K562 (cell line): ENCODE measurements around the gene CHPF2. TPM values are rescaled to one million over a fixed set of nuclear protein-coding genes. Genes with fewer than 3 reads are reported as not detected.

Source experiments
- ATAC-seq: fragments of 200-7000 bp; cut with Tn5 transposase; 3 replicates; pipeline ENCODE4 v1.9.1; 2020; ENCODE audit warnings: moderate library complexity
- BruUV-seq: library from RNA; stranded (reverse); fragments of 400-500 nt; replicated peaks from 2 replicates; lab custom pipeline; 2021; lab: Mats Ljungman, UMichigan
- CTCF ChIA-PET: fragments of 300-600 bp; formaldehyde crosslinking; extraction: SDS; loops from one replicate; lab custom pipeline; 2021; ENCODE audit warnings: low intra/inter-chr PET ratio; lab: Yijun Ruan, JAX
- POLR2A ChIA-PET: fragments of 300-600, 350-650 bp; sonication (Branson Sonifier 250); formaldehyde crosslinking; extraction: SDS; loops from one replicate; lab custom pipeline; 2021; ENCODE audit warnings: antibody characterized with exemption, inconsistent platforms; lab: Yijun Ruan, JAX
- DNase-seq, 4 experiments: peaks; one replicate each; pipeline versions ENCODE4 v3.0.0 to v3.0.0-alpha.2; 2011 to 2018; ENCODE audit warnings: low spot score in 3 of 4, mixed read lengths in 3 of 4; ENCODE audit errors: extremely low read depth in 1 of 4
- FAIRE-seq: peaks from 2 replicates; lab custom pipeline; 2011; peaks lifted over from hg19 to GRCh38; lab: Jason Lieb, UNC
- H2AFZ ChIP-seq: 2 replicates; pipeline ENCODE4 v1.6.0; 2011; ENCODE audit warnings: low read depth, low read length, control low read depth, inconsistent platforms
- H3K27ac ChIP-seq: fragments of 200-600 bp; 3 replicates; pipeline ENCODE4 v1.8.0; 2011; ENCODE audit warnings: low read depth, mild to moderate bottlenecking, control low read depth, inconsistent platforms, low read length, moderate library complexity, mixed read lengths; ENCODE audit errors: extremely low read depth
- H3K27me3 ChIP-seq, 2 experiments: fragments of 300-600 bp in 1 of 2; 2 replicates in 1 of 2; 3 replicates in 1 of 2; pipeline versions ENCODE4 v1.6.0 to v1.8.0; 2011; ENCODE audit warnings: inconsistent platforms in 2 of 2, low read length in 2 of 2, mild to moderate bottlenecking in 1 of 2, mixed read lengths in 1 of 2, moderate library complexity in 1 of 2; ENCODE audit not compliant: control insufficient read depth in 2 of 2, insufficient read depth in 2 of 2
- H3K36me3 ChIP-seq: fragments of 300-600 bp; 3 replicates; pipeline ENCODE4 v1.8.0; 2011; ENCODE audit warnings: mild to moderate bottlenecking, low read length, inconsistent platforms; ENCODE audit not compliant: control insufficient read depth, insufficient read depth
- H3K4me1 ChIP-seq, 2 experiments: fragments of 200-600 bp in 1 of 2; replicated peaks in 1 of 2; 2 replicates in 1 of 2; 3 replicates in 1 of 2; pipeline versions ENCODE4 v1.5.1 to v1.8.0; 2011; ENCODE audit warnings: inconsistent platforms in 2 of 2, low read length in 2 of 2, mild to moderate bottlenecking in 1 of 2, mixed read lengths in 1 of 2, moderate library complexity in 1 of 2; ENCODE audit not compliant: control insufficient read depth in 2 of 2, insufficient read depth in 2 of 2
- H3K4me2 ChIP-seq: 2 replicates; pipeline ENCODE4 v1.6.1; 2011; ENCODE audit warnings: low read length, control low read depth, inconsistent platforms, mixed read lengths; ENCODE audit not compliant: insufficient read depth
- H3K4me3 ChIP-seq: fragments of 200-600 bp; sonication (generic), shearing (Covaris generic); 2 replicates; pipeline ENCODE4 v1.5.1; 2016; ENCODE audit warnings: control low read depth, inconsistent platforms
- H3K79me2 ChIP-seq: fragments of 200-600 bp; 3 replicates; pipeline ENCODE4 v1.8.0; 2011; ENCODE audit warnings: low read length, inconsistent platforms; ENCODE audit not compliant: control insufficient read depth, insufficient read depth
- H3K9ac ChIP-seq, 2 experiments: 2 replicates each; pipeline versions ENCODE4 v1.6.0 to v1.6.1; 2011; ENCODE audit warnings: low read depth in 2 of 2, low read length in 2 of 2, control low read depth in 1 of 2, inconsistent platforms in 1 of 2, mild to moderate bottlenecking in 1 of 2, mixed read lengths in 1 of 2; ENCODE audit not compliant: insufficient read depth in 1 of 2
- H3K9me1 ChIP-seq: one replicate; pipeline ENCODE4 v1.6.0; 2011; ENCODE audit warnings: inconsistent platforms, mild to moderate bottlenecking, low read length, moderate library complexity; ENCODE audit not compliant: control insufficient read depth, insufficient read depth
- H3K9me3 ChIP-seq: replicated peaks from 2 replicates; pipeline ENCODE4 v1.5.1; 2011; ENCODE audit warnings: low read depth, low read length, inconsistent platforms; ENCODE audit not compliant: control insufficient read depth, insufficient read depth
- H4K20me1 ChIP-seq: replicated peaks from 2 replicates; pipeline ENCODE4 v1.6.1; 2011; ENCODE audit warnings: low read length, inconsistent platforms, mixed read lengths; ENCODE audit not compliant: control insufficient read depth, insufficient read depth
- AFF1 ChIP-seq, 2 experiments: fragments of 450-650 bp; IDR thresholded peaks; 2 replicates each; pipeline ENCODE4 v1.6.1; 2018; ENCODE audit warnings: mild to moderate bottlenecking in 2 of 2, low read depth in 1 of 2; ENCODE audit not compliant: partially characterized antibody in 2 of 2
- ATF7 ChIP-seq: fragments of 450-650 bp; IDR thresholded peaks from 2 replicates; pipeline ENCODE4 v1.7.1; 2014; ENCODE audit warnings: mild to moderate bottlenecking, moderate library complexity
- REST ChIP-seq, 2 experiments: fragments of 450-650 bp; formaldehyde crosslinking in 1 of 2; IDR thresholded peaks; 2 replicates each; pipeline versions ENCODE4 v1.4.0 to v1.6.1; 2014 to 2020; ENCODE audit warnings: mild to moderate bottlenecking in 2 of 2, borderline replicate concordance in 1 of 2, low read depth in 1 of 2
- WGBS: fragments of 100-300 bp; shearing (Covaris generic); methylation state at CpG from one replicate; pipeline ENCODE4 v1.1.6; 2016; ENCODE audit warnings: low coverage, mixed read lengths; ENCODE audit not compliant: insufficient coverage; ENCODE audit errors: missing lambda C conversion rate; 5-methylcytosine and 5-hydroxymethylcytosine counted together
- in situ Hi-C: fragments of 300-500 bp; cut with MboI; formaldehyde crosslinking; loops from 4 replicates; pipeline ENCODE4 v1.15.0; 2018; ENCODE audit warnings: inconsistent platforms, mixed read lengths
- intact Hi-C: fragments of 100-400 bp; cut with micrococcal nuclease; formaldehyde crosslinking; loops from 2 replicates; pipeline ENCODE4 v1.14.2; 2022
- polyA plus RNA-seq, 8 experiments: library from polyadenylated mRNA; depleted of rRNA in 4 of 8; stranded (reverse) in 5 of 8; unstranded in 3 of 8; fragments of >200 nt; fragmentation: Nextera tagmentation in 2 of 8; fragmentation: Illumina TruSeq in 1 of 8; extraction: Ambion mirVana in 2 of 8; extraction: Trizol in 1 of 8; gene quantifications; 2 replicates each; pipeline versions ENCODE4 v1.2.1 to v1.2.3, GENCODE V29; 2011 to 2014; ENCODE audit warnings: inconsistent platforms in 1 of 8, missing spikeins in 1 of 8
- total RNA-seq, 7 experiments: library from RNA; depleted of rRNA in 6 of 7; stranded (reverse); fragments of >200 nt in 6 of 7; fragmentation: Illumina TruSeq in 2 of 7; extraction: Trizol in 2 of 7; gene quantifications; 2 replicates each; pipeline versions ENCODE4 v1.2.1 to v1.2.3, GENCODE V29; 2011 to 2021; ENCODE audit warnings: low replicate concordance in 1 of 7

The CHPF2 gene
- total and polyA plus RNA-seq, 9 of the 15 experiments (the other 6 are each of a cell fraction or from before 2014, with no cell fraction given) = 0.08 to 32.8 (median 10.5) TPM

- no TSS peak for BruUV-seq
- ChIA-PET CTCF (interaction anchor here (0.6 to 3.6 kb wide), 11 partner anchors 40 to 270 kb away, joined by 3 to 32 read pairs (median 5); partner anchors contain the start of gene GBX1), POLR2A (interaction anchor here (0.6 to 3.5 kb wide), 10 partner anchors 8 to 120 kb away, joined by 3 to 34 read pairs (median 3); partner anchors contain the start of genes ABCF2 and CHPF2)
- intact Hi-C loops (loop anchor here (1.0 to 5.0 kb wide), 4 partner anchors 18 to 120 kb away; partner anchors contain the start of gene ABCF2), in situ Hi-C loops (no loop called here)
- ATAC-seq (peak; percentile 37), FAIRE-seq (peak; percentile 87), DNase-seq (peak; percentile 82 to 88 (median 85))
- no peak overlapping the region for H3K9ac ChIP-seq
- no peak overlapping the region for H2AFZ ChIP-seq
- H3K27ac ChIP-seq = no peak overlapping the region
- H3K9me3 ChIP-seq = no peaks in the 10 kb centered on the region
- WGBS = 8% methylated on average over 10 of the region's 10 CpGs
- no peaks in the 10 kb centered on the region; the same call in 2 of the 3 replicates for H3K36me3 ChIP-seq
- peaks cover 31 to 63% of the 10 kb centered on the region in 2 experiments for H3K4me1 ChIP-seq
- no peaks in the 10 kb centered on the region for H3K79me2 ChIP-seq
- no peak overlapping the region for H3K4me3 ChIP-seq
- peaks cover 8% of the 10 kb centered on the region for H3K9me1 ChIP-seq
- no peak overlapping the region for H3K4me2 ChIP-seq
- peaks cover 0 to 20% of the 10 kb centered on the region in 2 experiments; a peak in 1 of 5 replicates for H3K27me3 ChIP-seq
- H4K20me1 ChIP-seq = peaks cover 38% of the 10 kb centered on the region
- TF ChIP-seq ATF7 = 0 out of 2 replicates have a peak, but pooled peaks have one; percentile 10
- TF ChIP-seq REST (IDR thresholded peaks at IDR 0.05; ENCODE audit: borderline replicate concordance) = peak; percentile 67; the same call in 1 of the 2 replicates
- TF ChIP-seq REST (CRISPR knock-in tag; IDR thresholded peaks at IDR 0.05; ENCODE audit: low read depth) = no peak
- TF ChIP-seq AFF1 (IDR thresholded peaks at IDR 0.05; ENCODE audit: low read depth in 1 of 2, partially characterized antibody in 2 of 2) = no peak
Observed at GRCh38 chr7:151244196-151244840, 12.0 kb downstream of the CHPF2 start.
